HFFc6 (cell line): ENCODE measurements around the gene MSH5. TPM values are rescaled to one million over a fixed set of nuclear protein-coding genes. Genes with fewer than 3 reads are reported as not detected.
A peak's percentile ranks its signal among the peaks of the same experiment; 100 is the strongest.

Experiments used
- DNase-seq: peaks from one replicate; pipeline ENCODE4 v3.0.0-alpha.2; 2018
- H3K27ac Mint-ChIP-seq: 2 replicates; pipeline ENCODE4 v1.8.0; 2020; ENCODE audit warnings: mild to moderate bottlenecking, mixed read lengths
- H3K27me3 Mint-ChIP-seq: 2 replicates; pipeline ENCODE4 v1.8.0; 2021; ENCODE audit warnings: mild to moderate bottlenecking, moderate library complexity, mixed read lengths; ENCODE audit not compliant: insufficient read depth
- H3K36me3 Mint-ChIP-seq: 2 replicates; pipeline ENCODE4 v1.8.0; 2021; ENCODE audit warnings: low read depth, mixed read lengths
- H3K4me1 Mint-ChIP-seq: 2 replicates; pipeline ENCODE4 v1.8.0; 2020; ENCODE audit warnings: low read depth, mixed read lengths
- H3K4me3 Mint-ChIP-seq: 2 replicates; pipeline ENCODE4 v1.8.0; 2020; ENCODE audit warnings: mild to moderate bottlenecking, moderate library complexity, mixed read lengths
- H3K9me3 Mint-ChIP-seq: 2 replicates; pipeline ENCODE4 v1.8.0; 2020; ENCODE audit warnings: mild to moderate bottlenecking, mixed read lengths
- CTCF ChIP-seq: fragments of 200-600 bp; sonication (generic); IDR thresholded peaks from 2 replicates; pipeline ENCODE4 v1.5.0; 2021; ENCODE audit warnings: antibody characterized with exemption, mild to moderate bottlenecking
- total RNA-seq, 6 experiments: library from RNA; stranded (reverse); fragmentation: NEBNext Ultra II Directional; extraction: Animal tissue kit (Norgen Biotek cat#: 25700); gene quantifications; 2 replicates in 1 of 6; 3 replicates in 5 of 6; pipeline ENCODE4 v1.2.3, GENCODE V29; 2021

Gene MSH5
- total RNA-seq, 6 experiments from 2014 or later: 7.4 to 14.8 (median 12.6) TPM

- Mint-ChIP-seq H3K27ac (no peak overlapping the region), H3K9me3 (no peaks in the 10 kb centered on the region), H3K4me1 (peaks cover 7% of the 10 kb centered on the region), H3K4me3 (no peak overlapping the region), H3K27me3 (no peaks in the 10 kb centered on the region), H3K36me3 (no peaks in the 10 kb centered on the region; the same call in 1 of the 2 replicates)
- no peak for TF ChIP-seq CTCF
- DNase-seq: no peak
Measured at GRCh38 chr6:31692886-31693285, 46.9 kb upstream of the MSH5 start.

- no peak for TF ChIP-seq CTCF
- DNase-seq: no peak
- Mint-ChIP-seq H3K36me3 (no peaks in the 10 kb centered on the region; the same call in 1 of the 2 replicates), H3K4me1 (peaks cover 11% of the 10 kb centered on the region), H3K27ac (no peak overlapping the region), H3K9me3 (no peaks in the 10 kb centered on the region), H3K4me3 (no peak overlapping the region), H3K27me3 (no peaks in the 10 kb centered on the region)
Measured at GRCh38 chr6:31693535-31693934, 46.3 kb upstream of the MSH5 start.

- Mint-ChIP-seq H3K4me1 (peaks cover 27% of the 10 kb centered on the region), H3K36me3 (no peaks in the 10 kb centered on the region), H3K4me3 (no peak overlapping the region), H3K27ac (peak overlapping the region; percentile 40), H3K27me3 (no peaks in the 10 kb centered on the region; the same call in 1 of the 2 replicates), H3K9me3 (no peaks in the 10 kb centered on the region)
- TF ChIP-seq CTCF: no peak
- DNase-seq: no peak
Measured at GRCh38 chr6:31697555-31697954, 42.2 kb upstream of the MSH5 start.

GRCh38 chr6:31700740-31701401 lies 38.9 kb upstream of the MSH5 start:
- Mint-ChIP-seq H3K4me3 (peak overlapping the region; percentile 93), H3K4me1 (peaks cover 33% of the 10 kb centered on the region), H3K27me3 (no peaks in the 10 kb centered on the region; the same call in 1 of the 2 replicates), H3K9me3 (no peaks in the 10 kb centered on the region), H3K36me3 (no peaks in the 10 kb centered on the region), H3K27ac (no peak overlapping the region; the same call in 1 of the 2 replicates)
- no peak for DNase-seq
- TF ChIP-seq CTCF: no peak

- no peak for DNase-seq
- Mint-ChIP-seq H3K4me1 (peaks cover 33% of the 10 kb centered on the region), H3K27ac (peak overlapping the region; percentile 97)
Measured at GRCh38 chr6:31701666-31702404, 38.0 kb upstream of the MSH5 start.

More at GRCh38 chr6:31701666-31702404, 38.0 kb upstream of the MSH5 start:
- Mint-ChIP-seq H3K4me3 (peak overlapping the region; percentile 93), H3K36me3 (no peaks in the 10 kb centered on the region), H3K9me3 (no peaks in the 10 kb centered on the region), H3K27me3 (no peaks in the 10 kb centered on the region; the same call in 1 of the 2 replicates)
- TF ChIP-seq CTCF: no peak
